Measurements from ENCODE around the gene CDNF.

DNA sequence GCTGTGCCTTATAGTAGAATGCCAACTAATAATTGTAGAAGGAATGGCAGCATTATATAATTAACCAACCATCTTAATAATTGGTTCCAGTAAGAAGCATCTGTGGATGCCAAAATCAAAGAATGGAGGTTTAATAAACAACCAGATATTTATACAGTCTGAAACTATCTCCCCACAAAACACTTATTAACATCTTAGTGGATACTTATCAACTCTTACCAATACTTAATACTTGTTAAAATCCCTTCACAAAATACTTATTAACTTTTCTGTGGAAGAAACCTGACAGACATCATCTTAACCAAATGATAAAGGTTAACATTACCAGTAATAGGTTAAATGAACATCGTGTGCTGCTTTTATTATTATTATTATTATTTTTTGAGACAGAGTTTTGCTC is 34.0 kb downstream of the CDNF start:
- no peak for TF ChIP-seq POLR2AphosphoS5 (IDR thresholded peaks at IDR 0.05; ENCODE audit: low read depth, low read length)
- no peak for TF ChIP-seq SIN3A (IDR thresholded peaks at IDR 0.05; ENCODE audit: borderline replicate concordance, insufficient read depth, low read length)
- TF ChIP-seq TAF1 (IDR thresholded peaks at IDR 0.05; ENCODE audit: borderline replicate concordance, insufficient read depth, low read length), result no peak
- TF ChIP-seq, protein P1, sequence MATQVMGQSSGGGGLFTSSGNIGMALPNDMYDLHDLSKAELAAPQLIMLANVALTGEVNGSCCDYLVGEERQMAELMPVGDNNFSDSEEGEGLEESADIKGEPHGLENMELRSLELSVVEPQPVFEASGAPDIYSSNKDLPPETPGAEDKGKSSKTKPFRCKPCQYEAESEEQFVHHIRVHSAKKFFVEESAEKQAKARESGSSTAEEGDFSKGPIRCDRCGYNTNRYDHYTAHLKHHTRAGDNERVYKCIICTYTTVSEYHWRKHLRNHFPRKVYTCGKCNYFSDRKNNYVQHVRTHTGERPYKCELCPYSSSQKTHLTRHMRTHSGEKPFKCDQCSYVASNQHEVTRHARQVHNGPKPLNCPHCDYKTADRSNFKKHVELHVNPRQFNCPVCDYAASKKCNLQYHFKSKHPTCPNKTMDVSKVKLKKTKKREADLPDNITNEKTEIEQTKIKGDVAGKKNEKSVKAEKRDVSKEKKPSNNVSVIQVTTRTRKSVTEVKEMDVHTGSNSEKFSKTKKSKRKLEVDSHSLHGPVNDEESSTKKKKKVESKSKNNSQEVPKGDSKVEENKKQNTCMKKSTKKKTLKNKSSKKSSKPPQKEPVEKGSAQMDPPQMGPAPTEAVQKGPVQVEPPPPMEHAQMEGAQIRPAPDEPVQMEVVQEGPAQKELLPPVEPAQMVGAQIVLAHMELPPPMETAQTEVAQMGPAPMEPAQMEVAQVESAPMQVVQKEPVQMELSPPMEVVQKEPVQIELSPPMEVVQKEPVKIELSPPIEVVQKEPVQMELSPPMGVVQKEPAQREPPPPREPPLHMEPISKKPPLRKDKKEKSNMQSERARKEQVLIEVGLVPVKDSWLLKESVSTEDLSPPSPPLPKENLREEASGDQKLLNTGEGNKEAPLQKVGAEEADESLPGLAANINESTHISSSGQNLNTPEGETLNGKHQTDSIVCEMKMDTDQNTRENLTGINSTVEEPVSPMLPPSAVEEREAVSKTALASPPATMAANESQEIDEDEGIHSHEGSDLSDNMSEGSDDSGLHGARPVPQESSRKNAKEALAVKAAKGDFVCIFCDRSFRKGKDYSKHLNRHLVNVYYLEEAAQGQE (IDR thresholded peaks at IDR 0.05; ENCODE audit: insufficient read depth in 1 of 2, low read depth in 2 of 2, low read length in 2 of 2), result no peak
- TF ChIP-seq FOXP2 (optimal IDR thresholded peaks at IDR 0.05; ENCODE audit: borderline replicate concordance, extremely low read depth, extremely low read length, insufficient read depth), result no peak

All from PFSK-1 (cell line).